GM12892 (cell line): Measurements from ENCODE around the gene NFE2L3.

ENCODE experiments used
- POLR2A ChIP-seq: IDR thresholded peaks from 2 replicates; pipeline ENCODE4 v1.6.1; 2011; ENCODE audit warnings: low read depth, low read length, control low read depth
- POLR2AphosphoS5 ChIP-seq: IDR thresholded peaks from 2 replicates; pipeline ENCODE4 v1.6.1; 2011; ENCODE audit warnings: low read depth, low read length, control low read depth
- TAF1 ChIP-seq: IDR thresholded peaks from 2 replicates; pipeline ENCODE4 v1.6.1; 2011; ENCODE audit warnings: low read depth, mild to moderate bottlenecking, control low read depth, low read length, borderline replicate concordance

GRCh38 chr7:26188957-26189541, 37.1 kb downstream of the NFE2L3 start:
- peak; percentile 21; the same call in 1 of the 2 replicates for TF ChIP-seq POLR2A
- TF ChIP-seq POLR2AphosphoS5 = peak; percentile 19
- no peak for TF ChIP-seq TAF1
